ENCODE results near the gene KCNK17. TPM values are rescaled to one million over a fixed set of nuclear protein-coding genes. Genes with fewer than 3 reads are reported as not detected.

KCNK17 gene
- total and polyA plus RNA-seq, 9 of the 15 experiments (the other 6 are each of a cell fraction or from before 2014, with no cell fraction given) = not detected

DNA sequence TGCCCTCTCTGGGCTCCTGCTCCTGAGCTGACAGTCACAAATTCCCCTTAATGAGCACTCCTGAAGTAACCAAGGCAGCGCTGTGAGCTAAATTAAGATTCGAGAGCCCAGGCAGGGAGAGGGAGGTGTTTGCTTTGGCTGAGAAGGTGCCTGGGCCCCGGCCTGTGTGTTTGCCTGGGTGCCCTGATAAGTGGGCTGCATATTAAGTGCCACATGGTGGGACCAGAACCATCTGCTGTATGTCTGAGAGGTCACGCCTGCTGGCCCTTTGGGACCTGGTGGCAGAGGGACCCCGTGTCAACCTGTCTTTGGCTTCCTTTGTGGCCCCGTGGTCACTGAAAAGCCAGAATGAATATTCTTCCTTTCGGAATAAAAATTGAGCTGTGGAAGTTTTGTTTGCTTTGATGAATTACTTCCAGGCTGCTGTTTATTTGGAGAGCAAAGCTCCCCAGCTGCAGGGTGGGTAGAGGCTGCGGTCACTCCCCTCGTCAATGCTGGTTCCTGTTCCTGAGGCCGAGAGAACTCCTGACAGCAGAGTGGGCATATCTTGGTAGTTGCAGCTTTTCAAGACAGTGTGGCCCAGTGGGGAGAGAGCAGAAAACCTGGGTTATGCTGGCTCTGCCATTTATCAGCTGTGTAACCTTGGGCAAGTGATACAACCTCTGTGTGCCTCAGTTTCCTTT, 25.8 kb upstream of the KCNK17 start:
- H3K36me3 ChIP-seq (ENCODE audit: control insufficient read depth, insufficient read depth, low read length) = no peaks in the 10 kb centered on the region
- TF ChIP-seq ILK (tag; IDR thresholded peaks at IDR 0.05; ENCODE audit: borderline replicate concordance, low read depth) (no peak), PTRF (tag; IDR thresholded peaks at IDR 0.05) (no peak), ZNF24 (IDR thresholded peaks at IDR 0.05) (no peak), ZNF766 (CRISPR knock-in tag; conservative IDR thresholded peaks at IDR 0.05) (no peak), NFRKB (IDR thresholded peaks at IDR 0.05; ENCODE audit: low read depth) (no peak), ZBTB7A (IDR thresholded peaks at IDR 0.05; ENCODE audit: borderline replicate concordance, control insufficient read depth, low read depth, low read length) (no peak)
- H3K9ac ChIP-seq (ENCODE audit: insufficient read depth in 1 of 2, low read depth in 2 of 2, low read length in 2 of 2) = no peak overlapping the region
- H3K9me3 ChIP-seq (replicated peaks; ENCODE audit: control insufficient read depth, insufficient read depth, low read depth, low read length) = no peaks in the 10 kb centered on the region
- in situ Hi-C loops (cut with MboI) = no loop called here
- no peak for FAIRE-seq
- peaks cover 5 to 25% of the 10 kb centered on the region in 2 experiments; a peak in 4 of 5 replicates for H3K27me3 ChIP-seq (ENCODE audit: control insufficient read depth in 2 of 2, insufficient read depth in 2 of 2, low read length in 2 of 2)
- H3K4me2 ChIP-seq (ENCODE audit: insufficient read depth, low read length) = no peak overlapping the region
- no peak overlapping the region for H2AFZ ChIP-seq (ENCODE audit: low read depth, low read length)
- BruUV-seq (replicated peaks) = no TSS peak
- H3K4me1 ChIP-seq (replicated peaks in 1 of 2; ENCODE audit: control insufficient read depth in 2 of 2, insufficient read depth in 2 of 2, low read length in 2 of 2) = no peaks in the 10 kb centered on the region
- no peaks in the 10 kb centered on the region for H3K9me1 ChIP-seq (ENCODE audit: control insufficient read depth, insufficient read depth, low read length)
- ChIA-PET CTCF (ENCODE audit: low intra/inter-chr PET ratio) (no interaction called here), POLR2A (interaction anchor here (0.6 kb wide), 2 partner anchors 13 to 23 kb away, joined by 3 read pairs; no protein-coding TSS in a partner anchor)
- intact Hi-C loops (cut with micrococcal nuclease) = no loop called here
- no peak overlapping the region for H3K4me3 ChIP-seq
- no peak for ATAC-seq
- H3K27ac ChIP-seq (ENCODE audit: extremely low read depth, low read depth, low read length) = no peak overlapping the region
- H3K79me2 ChIP-seq (ENCODE audit: control insufficient read depth, insufficient read depth, low read length) = no peaks in the 10 kb centered on the region
- H4K20me1 ChIP-seq (replicated peaks; ENCODE audit: control insufficient read depth, insufficient read depth, low read length) = 0 out of 2 replicates have a peak, but pooled peaks cover 5% of the 10 kb centered on the region
- DNase-seq (ENCODE audit: extremely low read depth in 1 of 4, low spot score in 3 of 4) = no peak
- 1% methylated on average over 10 of the region's 10 CpGs for WGBS (ENCODE audit: insufficient coverage, low coverage, missing lambda C conversion rate)

All from K562 (cell line).